DOHH2 (cell line): Measurements from ENCODE around the gene EMID1.

ENCODE experiments used
- EZH2phosphoT487 ChIP-seq: fragments of 200-600 bp; sonication (generic); IDR thresholded peaks from 2 replicates; pipeline ENCODE4 v1.6.1; 2017; ENCODE audit warnings: borderline replicate concordance, mild to moderate bottlenecking, antibody characterized with exemption, low read length, moderate library complexity, mixed read lengths
- TF ChIP-seq, protein P1 (sequence below): fragments of 200-600 bp; sonication (generic); IDR thresholded peaks from one replicate; pipeline ENCODE4 v1.5.1; 2014; ENCODE audit warnings: antibody characterized with exemption, mild to moderate bottlenecking, low read depth, low read length; ENCODE audit not compliant: poor library complexity, severe bottlenecking

DNA sequence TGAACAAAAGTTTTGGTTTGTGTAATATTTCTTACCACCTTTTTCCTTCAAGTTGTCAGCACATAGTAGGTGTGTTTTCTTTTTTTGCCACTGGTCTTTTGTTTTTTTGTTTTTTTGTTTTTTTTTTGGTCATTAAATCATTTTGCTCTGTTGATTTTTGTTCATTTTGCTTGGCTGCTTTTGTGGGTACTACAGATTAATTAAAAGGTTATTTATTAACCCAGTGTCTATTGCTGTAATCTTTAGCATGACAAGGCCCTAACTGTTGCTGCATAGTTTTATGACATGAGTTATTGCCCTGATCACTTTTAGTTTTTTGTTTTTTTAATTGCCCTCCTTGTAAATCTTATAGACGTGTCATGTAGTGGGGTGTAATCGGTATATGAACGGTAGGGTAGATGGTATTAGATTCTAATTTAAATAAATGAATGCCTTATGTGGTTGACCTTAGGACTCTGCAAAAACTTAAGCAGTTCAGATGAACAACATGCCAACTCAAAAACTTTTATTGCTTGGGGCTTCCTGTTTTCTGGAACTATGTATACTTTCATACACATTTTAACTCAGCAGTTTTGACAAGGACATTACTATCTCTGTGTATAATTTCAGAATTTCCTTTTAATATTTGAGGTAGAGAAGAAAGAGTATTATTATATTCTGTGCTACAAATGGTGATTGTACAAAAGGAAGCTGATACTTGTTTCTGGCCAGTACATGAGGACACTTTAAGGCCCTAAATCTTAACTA is 70.3 kb downstream of the EMID1 start:
- TF ChIP-seq, protein P1, sequence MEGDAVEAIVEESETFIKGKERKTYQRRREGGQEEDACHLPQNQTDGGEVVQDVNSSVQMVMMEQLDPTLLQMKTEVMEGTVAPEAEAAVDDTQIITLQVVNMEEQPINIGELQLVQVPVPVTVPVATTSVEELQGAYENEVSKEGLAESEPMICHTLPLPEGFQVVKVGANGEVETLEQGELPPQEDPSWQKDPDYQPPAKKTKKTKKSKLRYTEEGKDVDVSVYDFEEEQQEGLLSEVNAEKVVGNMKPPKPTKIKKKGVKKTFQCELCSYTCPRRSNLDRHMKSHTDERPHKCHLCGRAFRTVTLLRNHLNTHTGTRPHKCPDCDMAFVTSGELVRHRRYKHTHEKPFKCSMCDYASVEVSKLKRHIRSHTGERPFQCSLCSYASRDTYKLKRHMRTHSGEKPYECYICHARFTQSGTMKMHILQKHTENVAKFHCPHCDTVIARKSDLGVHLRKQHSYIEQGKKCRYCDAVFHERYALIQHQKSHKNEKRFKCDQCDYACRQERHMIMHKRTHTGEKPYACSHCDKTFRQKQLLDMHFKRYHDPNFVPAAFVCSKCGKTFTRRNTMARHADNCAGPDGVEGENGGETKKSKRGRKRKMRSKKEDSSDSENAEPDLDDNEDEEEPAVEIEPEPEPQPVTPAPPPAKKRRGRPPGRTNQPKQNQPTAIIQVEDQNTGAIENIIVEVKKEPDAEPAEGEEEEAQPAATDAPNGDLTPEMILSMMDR: no peak
- no peak for TF ChIP-seq EZH2phosphoT487
